ENCODE results near the gene FOXRED1. TPM values are rescaled to one million over a fixed set of nuclear protein-coding genes. Genes with fewer than 3 reads are reported as not detected.
"Not testable (repeated sequence)": the region's sequence is repeated elsewhere in the genome, so short reads cannot be mapped to it uniquely, and the experiment has no call there.

The FOXRED1 gene
- polyA plus RNA-seq (ENCODE audit: insufficient read length in 12 of 12), result 10 to 100 TPM in 11 of 12 donors, not detected in 1; 10.0 to 42.9 (median 25.1) TPM
- long read RNA-seq, donor 1, partial matches to known transcripts, result 0 of 3 reads
- long read RNA-seq, donor 1, other reads (novel, unspliced or antisense), result 0 of 3 reads
- long read RNA-seq, donor 2, partial matches to known transcripts, result 0 of 2 reads
- long read RNA-seq, donor 2, other reads (novel, unspliced or antisense), result 0 of 2 reads
- long read RNA-seq, donor 3, partial matches to known transcripts, result 0 of 2 reads
- long read RNA-seq, donor 3, other reads (novel, unspliced or antisense), result 0 of 2 reads
- long read RNA-seq, donor 4, partial matches to known transcripts, result 0 of 2 reads
- long read RNA-seq, donor 4, other reads (novel, unspliced or antisense), result 0 of 2 reads
- long read RNA-seq, donor 5, result 0 reads
- long read RNA-seq, donor 6, partial matches to known transcripts, result 0 of 3 reads
- long read RNA-seq, donor 6, other reads (novel, unspliced or antisense), result 0 of 3 reads
- long read RNA-seq, donor 7, partial matches to known transcripts, result 0 of 5 reads
- long read RNA-seq, donor 7, other reads (novel, unspliced or antisense), result 0 of 5 reads
- long read RNA-seq, donor 8, partial matches to known transcripts, result 0 of 5 reads
- long read RNA-seq, donor 8, other reads (novel, unspliced or antisense), result 0 of 5 reads
- long read RNA-seq, donor 9, partial matches to known transcripts, result 0 of 1 reads
- long read RNA-seq, donor 9, other reads (novel, unspliced or antisense), result 0 of 1 reads
- long read RNA-seq, donor 10, partial matches to known transcripts, result 0 of 7 reads
- long read RNA-seq, donor 10, other reads (novel, unspliced or antisense), result 0 of 7 reads
- long read RNA-seq, donor 11, partial matches to known transcripts, result 0 of 5 reads
- long read RNA-seq, donor 11, other reads (novel, unspliced or antisense), result 0 of 5 reads

DNA sequence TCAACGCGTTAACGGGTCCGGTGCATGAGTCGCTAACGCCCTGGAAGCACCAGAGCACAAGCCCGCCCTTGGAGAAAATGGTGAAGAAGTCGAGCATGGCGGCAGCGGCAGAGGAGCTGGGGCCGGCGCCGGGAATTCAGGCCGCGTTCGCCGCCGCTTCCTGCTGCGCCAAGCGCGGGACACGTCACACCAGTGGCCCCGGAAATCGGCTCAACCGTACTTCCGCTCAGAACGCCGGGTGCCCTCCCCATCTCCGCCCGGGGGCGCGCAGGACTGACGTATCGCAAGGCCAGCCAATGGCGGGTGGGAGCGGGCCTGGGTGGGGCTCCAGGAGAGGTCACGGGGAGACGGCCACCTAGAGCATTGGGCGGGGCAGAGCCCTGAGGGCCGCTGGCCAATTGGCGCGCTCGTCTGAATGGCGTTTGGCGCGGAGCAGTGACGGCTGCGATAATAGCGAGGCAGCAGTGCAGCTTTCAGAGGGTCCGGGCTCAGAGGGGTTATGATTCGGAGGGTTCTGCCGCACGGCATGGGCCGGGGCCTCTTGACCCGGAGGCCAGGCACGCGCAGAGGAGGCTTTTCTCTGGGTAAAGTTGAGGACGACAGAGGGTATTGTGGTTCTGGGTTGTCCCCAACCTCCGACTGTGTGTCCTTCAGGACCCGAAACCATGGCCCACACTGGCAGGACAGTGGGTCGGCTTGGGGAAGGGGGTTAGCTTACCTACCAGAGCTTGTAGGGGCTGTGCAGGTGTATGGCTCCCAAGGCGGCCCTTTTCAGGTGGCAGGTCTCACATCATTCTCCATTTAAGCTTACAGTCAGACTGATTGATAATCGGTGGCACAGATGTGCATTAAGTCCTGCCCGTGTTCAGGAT lies at the start of gene FOXRED1, which contains the start of gene SRPRA:
Gene FOXRED1 (plus strand): TSS at position 447 of the 872 bp plus-strand sequence. CDS start 53 bp downstream, at position 500.
Gene SRPRA (minus strand): TSS at position 188 of the 872 bp plus-strand sequence. CDS start 91 bp downstream, at position 97.
- DNase-seq, result peak; percentile 98

- no peak for DNase-seq
These were observed 49.4 kb upstream of the FOXRED1 start for GRCh38 chr11:126219547-126219946.

DNA sequence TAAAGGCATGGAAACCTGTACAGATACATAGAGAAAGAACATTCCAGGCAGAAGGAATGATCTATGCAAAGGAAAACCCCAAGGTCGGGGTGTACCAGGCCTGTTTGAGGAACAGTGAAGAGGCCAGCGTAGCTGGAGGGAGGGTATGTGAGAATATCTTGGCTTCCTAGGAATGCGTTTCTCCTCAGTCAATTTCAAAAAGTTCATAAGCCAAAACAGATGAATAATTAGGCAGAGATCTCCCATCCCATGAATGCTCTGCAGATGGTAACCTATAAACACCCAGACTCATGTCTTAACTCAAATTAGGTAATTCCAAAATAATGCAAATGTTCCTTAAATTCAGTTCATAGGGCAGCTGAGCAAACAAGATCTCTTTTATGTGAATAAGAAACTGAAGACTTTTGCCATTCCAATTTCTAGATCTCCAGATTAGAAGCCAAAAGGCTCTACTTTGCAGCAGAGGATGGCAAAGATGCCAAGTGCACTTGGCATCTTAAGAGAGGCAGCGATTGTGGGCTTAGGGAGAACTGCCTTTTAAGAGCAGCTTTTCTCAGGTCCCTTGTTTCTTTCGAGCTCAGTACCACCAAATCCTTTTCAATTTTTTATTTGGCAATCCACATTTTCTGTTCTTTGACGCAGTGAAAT lies 44.2 kb upstream of the FOXRED1 start:
- no peak for DNase-seq

DNA sequence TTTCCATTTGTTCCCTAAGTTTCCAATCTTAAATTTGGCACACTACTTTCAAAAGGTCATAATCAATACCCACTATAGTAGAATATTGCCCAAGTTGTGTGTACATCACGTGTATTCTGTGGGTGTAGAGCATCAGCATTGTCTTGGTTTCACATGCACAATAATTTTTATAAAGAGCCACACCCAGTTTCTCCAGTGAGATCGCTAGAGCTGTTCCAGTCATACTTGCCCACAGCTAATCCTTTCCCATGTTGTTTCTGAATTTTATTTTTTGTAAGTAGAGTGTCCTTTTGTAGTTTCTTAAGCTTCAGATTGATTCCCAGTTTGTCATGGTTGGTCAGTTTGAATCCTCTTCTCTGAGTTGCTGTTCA lies 43.7 kb upstream of the FOXRED1 start:
- no peak for DNase-seq

DNA sequence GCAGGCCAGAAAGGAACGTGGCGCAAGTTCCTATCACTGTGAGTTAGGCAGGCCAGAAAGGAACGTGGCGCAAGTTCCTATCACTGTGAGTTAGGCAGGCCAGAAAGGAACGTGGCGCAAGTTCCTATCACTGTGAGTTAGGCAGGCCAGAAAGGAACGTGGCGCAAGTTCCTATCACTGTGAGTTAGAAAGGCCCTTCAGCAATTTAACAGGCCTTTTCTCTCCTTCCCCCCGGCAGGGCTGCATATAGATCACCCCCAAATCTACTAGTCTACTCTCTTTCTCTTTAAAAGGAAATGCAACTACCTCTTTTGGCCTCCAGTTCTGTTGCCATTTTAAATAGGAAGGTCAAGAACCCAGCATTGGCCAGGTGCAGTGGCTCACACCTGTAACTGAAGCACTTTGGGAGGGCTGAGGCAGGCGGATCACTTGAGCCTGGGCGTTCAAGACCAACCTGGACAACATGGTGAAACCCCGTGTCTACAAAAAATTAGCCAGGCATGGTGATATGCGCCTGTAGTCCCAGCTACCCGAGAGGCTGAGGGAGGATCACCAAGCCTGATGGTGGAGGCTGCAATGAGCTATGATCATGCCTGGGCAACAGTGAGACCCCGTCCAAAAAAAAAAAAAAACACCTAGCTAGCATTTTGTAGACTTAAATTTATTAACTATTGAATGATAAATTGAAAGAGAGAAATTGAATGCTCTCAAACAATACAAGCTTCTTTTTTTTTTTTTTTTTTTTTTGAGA lies 42.4 kb upstream of the FOXRED1 start:
- DNase-seq, result no peak

- peak; percentile 39 for DNase-seq
These were observed 39.0 kb upstream of the FOXRED1 start for GRCh38 chr11:126229858-126230540.

DNA sequence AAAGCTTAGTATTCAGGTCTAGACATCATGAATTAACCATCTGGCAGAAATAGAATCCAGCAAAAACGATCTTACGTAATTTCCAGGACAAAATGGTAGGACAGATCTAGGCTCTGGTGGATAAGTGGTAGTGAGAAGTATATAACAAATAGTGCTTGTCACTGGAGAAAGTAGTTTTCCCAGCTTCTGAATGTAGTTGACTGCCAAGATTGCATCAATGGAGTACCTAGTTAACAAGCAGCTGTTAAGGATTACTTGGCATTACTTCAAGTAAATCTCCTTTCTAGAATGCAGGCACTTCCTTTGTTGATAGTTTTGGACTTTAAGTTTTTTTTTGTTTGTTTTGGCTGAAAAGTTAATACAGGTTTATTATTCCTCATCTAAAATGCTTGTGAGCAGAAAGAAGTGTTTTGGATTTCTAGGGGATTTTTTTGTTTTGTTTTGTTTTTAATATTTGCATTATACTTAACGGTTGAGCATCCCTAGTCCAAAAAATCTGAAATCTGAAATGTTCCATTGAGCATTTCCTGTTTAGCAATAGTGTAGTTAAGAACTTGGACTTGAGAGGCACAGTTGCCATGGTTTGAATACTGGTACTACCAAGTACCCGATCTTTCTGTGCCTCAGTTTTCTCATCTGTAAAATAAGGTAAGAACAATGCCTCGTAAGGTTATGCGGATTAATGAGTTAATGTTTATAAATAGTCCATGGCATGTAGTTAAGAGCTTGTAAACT lies 37.1 kb upstream of the FOXRED1 start:
- no peak for DNase-seq

- DNase-seq, result no peak
These were observed 36.3 kb upstream of the FOXRED1 start for GRCh38 chr11:126232683-126233082.

DNA sequence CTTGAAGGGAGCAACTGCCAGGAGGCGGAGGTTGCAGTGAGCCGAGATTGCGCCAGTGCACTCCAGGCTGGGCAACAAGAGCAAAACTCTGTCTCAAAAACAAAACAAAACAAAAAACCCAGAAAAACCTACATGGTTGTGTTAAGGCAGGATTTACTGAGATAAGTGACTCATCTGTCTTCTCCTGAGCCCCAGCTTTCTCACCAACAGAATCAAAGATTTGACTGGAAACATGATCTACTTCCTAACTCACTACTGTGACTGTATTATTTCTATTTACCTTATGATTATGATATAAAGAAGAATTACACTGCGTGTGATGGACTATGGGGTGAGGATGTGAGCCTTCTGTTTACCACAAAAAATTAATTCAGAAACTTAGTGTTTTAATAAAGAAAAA lies 35.6 kb upstream of the FOXRED1 start:
- no peak for DNase-seq

DNA sequence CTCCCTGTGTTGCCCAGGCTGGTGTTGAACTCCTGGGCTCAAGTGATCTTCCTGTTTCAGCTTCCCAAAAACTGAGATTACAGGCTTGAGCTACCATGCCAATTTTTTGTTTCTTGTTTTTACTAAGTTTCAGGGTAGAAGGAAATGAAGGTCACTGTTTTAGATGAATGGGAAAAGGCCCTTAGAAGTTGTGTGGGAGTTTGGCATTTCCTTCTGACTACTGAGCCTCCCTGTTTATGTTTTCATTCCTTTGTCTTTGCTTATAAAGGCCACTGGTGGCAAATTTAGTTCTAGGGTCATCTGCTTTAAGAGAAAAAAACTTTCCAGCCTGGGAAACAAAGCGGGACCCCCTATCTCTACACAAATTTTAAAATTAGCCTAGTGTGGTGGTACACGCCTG lies 22.3 kb upstream of the FOXRED1 start:
- no peak for DNase-seq

- no peak for DNase-seq
These were observed 15.7 kb upstream of the FOXRED1 start for GRCh38 chr11:126253265-126253664.

DNA sequence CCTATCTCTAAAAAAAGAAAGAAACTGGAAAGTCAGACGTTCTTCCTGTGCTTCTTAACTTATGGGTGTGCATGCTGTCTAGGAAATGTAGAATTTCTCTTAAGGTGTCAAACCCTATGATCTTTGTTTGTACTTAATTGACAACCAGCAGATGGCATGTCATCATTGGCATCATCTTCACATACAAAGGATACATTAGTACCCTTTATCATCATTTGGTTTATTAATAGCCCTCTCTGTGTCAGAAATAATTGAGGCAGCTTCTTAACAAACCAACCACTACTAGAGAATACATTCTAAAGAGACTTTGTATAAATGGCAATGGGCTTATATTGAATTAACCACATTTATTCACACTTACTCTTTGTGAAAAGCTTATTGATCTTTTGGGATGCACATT lies 14.1 kb upstream of the FOXRED1 start:
- no peak for DNase-seq

GRCh38 chr11:126255507-126255906 lies 13.4 kb upstream of the FOXRED1 start:
- DNase-seq, result not testable (repeated sequence)

DNA sequence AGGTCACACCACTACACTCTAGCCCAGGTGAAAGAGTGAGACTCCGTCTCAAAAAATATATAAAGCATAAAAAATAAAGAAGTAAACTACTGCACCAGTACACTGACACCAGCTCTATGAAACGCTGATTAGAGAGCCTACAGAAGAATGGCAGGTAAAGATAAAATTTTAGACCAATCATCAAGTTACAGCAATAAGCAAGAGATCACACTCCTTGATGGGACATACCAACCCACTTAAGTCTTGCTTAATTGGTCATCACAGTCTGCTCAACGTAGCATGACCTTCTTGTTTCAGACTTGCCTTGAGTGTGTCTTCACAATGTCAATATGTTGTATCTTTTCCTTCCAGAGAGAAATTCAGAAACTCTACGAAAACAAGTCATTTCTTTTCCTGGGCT lies 12.7 kb upstream of the FOXRED1 start:
- DNase-seq, result no peak

DNA sequence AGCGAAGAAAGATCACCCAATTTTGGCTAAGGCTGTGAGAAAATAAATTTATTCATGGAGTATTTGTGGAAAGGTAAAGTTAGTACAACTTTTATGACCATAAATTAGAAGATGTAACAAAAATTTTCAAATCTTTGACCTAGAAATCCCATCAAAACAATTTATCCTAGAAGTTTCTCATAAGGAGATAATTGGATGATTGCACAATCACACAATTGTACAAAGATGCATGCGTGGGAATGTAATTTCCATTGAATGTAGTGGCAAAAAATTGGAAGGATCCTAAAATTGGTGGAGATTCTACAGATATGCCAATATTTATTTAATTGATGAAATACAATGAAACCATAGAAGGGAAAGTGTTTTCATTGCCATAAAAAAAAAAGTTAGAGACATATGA lies 11.8 kb upstream of the FOXRED1 start:
- DNase-seq, result no peak

DNA sequence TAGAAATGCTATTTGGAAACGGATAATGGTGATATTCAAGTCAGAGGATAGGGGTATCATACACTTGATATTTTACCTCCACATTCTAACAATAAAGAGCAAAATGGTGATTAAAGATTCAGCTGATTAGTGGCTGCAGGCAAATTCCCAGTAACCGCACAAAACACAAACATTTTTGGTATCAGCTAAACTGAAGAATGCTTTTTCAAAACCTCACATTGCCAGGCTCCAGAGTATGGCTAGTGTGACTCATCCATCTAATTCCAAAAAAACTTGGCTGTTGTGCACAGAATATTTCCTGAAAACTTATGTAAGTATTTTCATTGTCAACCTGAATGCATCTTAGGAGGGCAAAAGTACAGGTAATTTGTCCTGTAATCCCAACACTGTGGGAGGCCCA lies 11.2 kb upstream of the FOXRED1 start:
- DNase-seq, result no peak

DNA sequence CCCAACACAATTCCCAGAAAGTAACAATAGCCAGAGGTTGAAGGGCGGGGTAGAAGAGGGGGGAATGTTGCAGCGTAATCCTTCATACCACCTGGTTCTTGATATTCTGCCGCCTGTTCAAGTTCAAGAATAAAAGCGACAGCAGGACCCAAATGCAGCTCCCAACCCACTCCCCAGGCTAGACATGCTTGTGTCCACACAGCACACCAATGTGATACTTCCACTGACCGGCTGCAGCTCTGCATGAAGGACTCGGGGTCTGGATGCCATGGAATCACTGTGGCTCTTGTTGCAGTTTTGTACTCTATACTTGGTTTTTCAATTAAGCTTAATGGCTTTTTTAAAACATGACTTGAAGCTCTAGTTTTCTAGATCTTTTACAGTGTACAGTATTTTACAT lies 6.7 kb upstream of the FOXRED1 start:
- no peak for DNase-seq

DNA sequence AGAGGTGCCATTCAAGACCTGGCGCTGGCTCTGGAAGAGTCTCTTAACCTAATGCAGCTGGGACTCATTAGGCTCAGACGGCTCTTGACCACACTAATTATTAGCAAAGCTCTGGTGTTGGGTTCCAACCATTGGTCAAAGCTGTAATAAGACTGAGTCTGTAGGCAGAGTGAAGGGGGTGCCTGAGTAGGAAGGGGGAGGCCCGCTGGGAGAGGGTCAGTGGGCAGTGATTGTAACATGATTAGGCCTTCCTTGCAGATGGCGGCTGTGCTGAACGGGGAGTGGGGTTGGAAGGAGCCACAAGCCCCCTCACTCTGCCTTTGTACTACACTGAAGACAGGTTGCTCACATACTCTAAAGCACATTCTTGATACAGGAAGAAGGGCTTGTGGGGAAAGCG lies 5.5 kb upstream of the FOXRED1 start:
- no peak for DNase-seq

DNA sequence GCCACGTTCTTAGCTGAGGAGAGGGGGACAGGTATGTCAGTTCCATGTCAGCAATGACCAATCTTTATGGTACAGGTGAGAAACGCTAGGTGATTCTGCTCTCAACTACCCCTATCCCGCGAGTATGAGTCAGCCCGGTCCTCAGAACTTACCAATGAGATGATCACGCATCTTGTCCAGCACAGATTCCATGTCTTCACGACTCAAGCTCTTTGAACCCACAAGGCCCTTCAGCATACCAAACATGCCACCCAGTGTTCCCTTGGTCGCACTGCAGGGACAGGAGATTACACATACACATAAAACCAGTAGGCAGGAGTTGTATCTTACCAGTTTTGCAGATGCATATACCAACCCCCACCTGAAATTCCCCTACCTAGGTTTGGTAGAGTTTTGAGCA lies 3.1 kb upstream of the FOXRED1 start:
- DNase-seq, result no peak
